Activated effector memory CD4-positive, alpha-beta T cell treated with anti-CD3 and anti-CD28 coated beads, Interleukin-2, amount 50 U/mL, for 16 hours (primary cell): ENCODE results near the gene CLDN25.

Source experiments
- DNase-seq: peaks from one replicate; pipeline ENCODE4 v3.0.0-alpha.2; 2020

CLDN25 gene

GRCh38 chr11:113814181-113814580 lies 34.6 kb downstream of the CLDN25 start:
- no peak for DNase-seq

DNA sequence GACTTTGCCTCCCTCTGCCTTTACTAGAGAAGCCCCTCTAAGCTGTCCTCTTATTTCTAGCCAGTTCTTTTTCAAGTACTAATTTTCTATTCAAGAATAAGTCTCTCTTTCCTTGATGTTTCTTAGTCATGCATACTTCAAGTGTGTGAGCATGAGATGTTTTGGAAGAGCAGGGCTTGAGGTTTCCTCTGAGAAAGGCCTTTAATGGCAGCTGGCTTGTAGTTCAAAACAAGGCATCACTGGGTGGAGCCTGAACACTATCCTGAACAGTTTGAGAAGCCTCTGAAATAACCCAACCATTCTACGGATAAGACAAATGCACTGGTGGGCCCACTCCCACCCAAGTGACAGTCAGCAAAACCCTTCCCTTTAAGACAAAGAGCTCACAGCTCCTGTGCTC lies 37.6 kb downstream of the CLDN25 start:
- DNase-seq: no peak

- no peak for DNase-seq
Measured at GRCh38 chr11:113817626-113818025, 38.0 kb downstream of the CLDN25 start.

DNA sequence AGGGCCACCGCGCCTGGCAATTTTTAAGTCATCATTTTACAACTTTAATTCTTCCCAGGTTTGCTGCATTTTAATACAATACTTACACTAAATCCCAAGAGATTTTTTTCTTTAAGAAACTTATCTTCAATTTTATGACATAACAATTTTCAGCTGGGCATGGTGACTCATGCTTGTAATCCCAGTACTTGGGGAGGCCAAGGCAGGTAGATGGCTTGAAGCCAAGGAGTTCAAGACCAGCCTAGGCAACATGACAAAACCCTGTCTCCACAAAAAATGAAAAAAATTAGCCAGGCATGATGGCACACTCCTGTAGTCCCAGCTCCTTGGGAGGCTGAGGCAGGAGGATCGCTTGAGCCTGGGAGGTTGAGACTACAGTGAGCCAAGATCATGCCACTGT lies 38.8 kb downstream of the CLDN25 start:
- DNase-seq: no peak

DNA sequence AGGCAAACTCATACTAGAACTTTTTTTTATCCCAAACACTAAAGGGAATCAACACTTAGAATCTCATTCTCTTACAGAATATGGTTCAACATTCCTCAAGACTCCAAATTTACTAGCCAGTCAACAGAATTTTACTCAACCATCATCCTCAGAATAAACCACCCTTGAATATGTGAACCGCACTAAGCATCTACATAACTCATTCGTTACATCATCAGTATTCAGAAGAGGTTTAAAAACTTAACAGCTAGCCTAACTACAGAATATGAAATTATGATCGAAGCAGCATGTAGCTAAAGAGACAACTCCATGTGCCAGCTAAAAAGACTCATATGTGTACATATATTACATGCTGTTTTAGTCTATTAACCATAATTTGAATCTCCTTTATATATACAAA lies 47.9 kb downstream of the CLDN25 start:
- no peak for DNase-seq

DNA sequence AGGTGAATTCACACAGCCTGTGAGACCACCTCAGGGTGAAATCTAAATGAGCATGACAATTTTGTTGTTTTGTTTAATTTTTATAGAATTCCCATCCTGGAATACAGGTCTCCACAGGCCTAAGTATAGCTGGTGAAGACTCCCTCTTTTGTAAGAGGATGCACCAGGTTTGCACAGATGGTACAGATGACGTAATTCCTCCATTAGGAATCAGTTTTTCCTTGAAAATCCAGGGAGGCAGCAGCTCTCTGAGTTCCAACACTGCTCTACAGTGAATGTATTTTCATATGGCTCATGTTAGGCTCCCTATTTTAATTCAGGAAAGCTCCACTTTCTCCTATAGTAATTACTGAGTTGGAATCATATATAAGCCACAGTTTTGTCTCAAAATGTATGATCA lies 48.6 kb downstream of the CLDN25 start:
- DNase-seq: no peak

DNA sequence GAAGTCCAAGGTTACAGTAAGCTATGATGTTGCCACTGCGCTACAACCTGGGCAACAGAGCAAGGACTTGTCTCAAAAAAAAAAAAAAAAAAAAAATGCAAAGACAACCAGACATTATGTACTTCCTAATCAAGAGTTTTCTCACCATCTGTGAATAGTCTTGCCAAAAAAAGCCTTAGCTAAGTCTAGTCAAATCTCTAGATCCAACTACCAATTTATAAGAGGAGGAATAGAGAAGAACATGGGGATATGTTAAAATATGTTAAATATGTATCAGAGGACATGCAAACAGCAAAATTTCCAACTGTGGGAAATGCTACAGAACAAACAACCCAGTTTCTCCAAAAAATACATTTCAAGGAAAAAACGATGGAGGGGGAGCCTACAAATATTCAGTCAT lies 50.2 kb downstream of the CLDN25 start:
- no peak for DNase-seq
